K562 (cell line): ENCODE data around the gene RASGEF1C. TPM values are rescaled to one million over a fixed set of nuclear protein-coding genes. Genes with fewer than 3 reads are reported as not detected.

Experiments
- ATAC-seq: fragments of 200-7000 bp; cut with Tn5 transposase; 3 replicates; pipeline ENCODE4 v1.9.1; 2020; ENCODE audit warnings: moderate library complexity
- BruUV-seq: library from RNA; stranded (reverse); fragments of 400-500 nt; replicated peaks from 2 replicates; lab custom pipeline; 2021; lab: Mats Ljungman, UMichigan
- CTCF ChIA-PET: fragments of 300-600 bp; formaldehyde crosslinking; extraction: SDS; loops from one replicate; lab custom pipeline; 2021; ENCODE audit warnings: low intra/inter-chr PET ratio; lab: Yijun Ruan, JAX
- POLR2A ChIA-PET: fragments of 300-600, 350-650 bp; sonication (Branson Sonifier 250); formaldehyde crosslinking; extraction: SDS; loops from one replicate; lab custom pipeline; 2021; ENCODE audit warnings: antibody characterized with exemption, inconsistent platforms; lab: Yijun Ruan, JAX
- DNase-seq, 4 experiments: peaks; one replicate each; pipeline versions ENCODE4 v3.0.0 to v3.0.0-alpha.2; 2011 to 2018; ENCODE audit warnings: low spot score in 3 of 4, mixed read lengths in 3 of 4; ENCODE audit errors: extremely low read depth in 1 of 4
- FAIRE-seq: peaks from 2 replicates; lab custom pipeline; 2011; peaks lifted over from hg19 to GRCh38; lab: Jason Lieb, UNC
- H2AFZ ChIP-seq: 2 replicates; pipeline ENCODE4 v1.6.0; 2011; ENCODE audit warnings: low read depth, low read length, control low read depth, inconsistent platforms
- H3K27ac ChIP-seq: fragments of 200-600 bp; 3 replicates; pipeline ENCODE4 v1.8.0; 2011; ENCODE audit warnings: low read depth, mild to moderate bottlenecking, control low read depth, inconsistent platforms, low read length, moderate library complexity, mixed read lengths; ENCODE audit errors: extremely low read depth
- H3K27me3 ChIP-seq, 2 experiments: fragments of 300-600 bp in 1 of 2; 2 replicates in 1 of 2; 3 replicates in 1 of 2; pipeline versions ENCODE4 v1.6.0 to v1.8.0; 2011; ENCODE audit warnings: inconsistent platforms in 2 of 2, low read length in 2 of 2, mild to moderate bottlenecking in 1 of 2, mixed read lengths in 1 of 2, moderate library complexity in 1 of 2; ENCODE audit not compliant: control insufficient read depth in 2 of 2, insufficient read depth in 2 of 2
- H3K36me3 ChIP-seq: fragments of 300-600 bp; 3 replicates; pipeline ENCODE4 v1.8.0; 2011; ENCODE audit warnings: mild to moderate bottlenecking, low read length, inconsistent platforms; ENCODE audit not compliant: control insufficient read depth, insufficient read depth
- H3K4me1 ChIP-seq, 2 experiments: fragments of 200-600 bp in 1 of 2; replicated peaks in 1 of 2; 2 replicates in 1 of 2; 3 replicates in 1 of 2; pipeline versions ENCODE4 v1.5.1 to v1.8.0; 2011; ENCODE audit warnings: inconsistent platforms in 2 of 2, low read length in 2 of 2, mild to moderate bottlenecking in 1 of 2, mixed read lengths in 1 of 2, moderate library complexity in 1 of 2; ENCODE audit not compliant: control insufficient read depth in 2 of 2, insufficient read depth in 2 of 2
- H3K4me2 ChIP-seq: 2 replicates; pipeline ENCODE4 v1.6.1; 2011; ENCODE audit warnings: low read length, control low read depth, inconsistent platforms, mixed read lengths; ENCODE audit not compliant: insufficient read depth
- H3K4me3 ChIP-seq: fragments of 200-600 bp; sonication (generic), shearing (Covaris generic); 2 replicates; pipeline ENCODE4 v1.5.1; 2016; ENCODE audit warnings: control low read depth, inconsistent platforms
- H3K79me2 ChIP-seq: fragments of 200-600 bp; 3 replicates; pipeline ENCODE4 v1.8.0; 2011; ENCODE audit warnings: low read length, inconsistent platforms; ENCODE audit not compliant: control insufficient read depth, insufficient read depth
- H3K9ac ChIP-seq, 2 experiments: 2 replicates each; pipeline versions ENCODE4 v1.6.0 to v1.6.1; 2011; ENCODE audit warnings: low read depth in 2 of 2, low read length in 2 of 2, control low read depth in 1 of 2, inconsistent platforms in 1 of 2, mild to moderate bottlenecking in 1 of 2, mixed read lengths in 1 of 2; ENCODE audit not compliant: insufficient read depth in 1 of 2
- H3K9me1 ChIP-seq: one replicate; pipeline ENCODE4 v1.6.0; 2011; ENCODE audit warnings: inconsistent platforms, mild to moderate bottlenecking, low read length, moderate library complexity; ENCODE audit not compliant: control insufficient read depth, insufficient read depth
- H3K9me3 ChIP-seq: replicated peaks from 2 replicates; pipeline ENCODE4 v1.5.1; 2011; ENCODE audit warnings: low read depth, low read length, inconsistent platforms; ENCODE audit not compliant: control insufficient read depth, insufficient read depth
- H4K20me1 ChIP-seq: replicated peaks from 2 replicates; pipeline ENCODE4 v1.6.1; 2011; ENCODE audit warnings: low read length, inconsistent platforms, mixed read lengths; ENCODE audit not compliant: control insufficient read depth, insufficient read depth
- C11orf30 ChIP-seq: fragments of 450-650 bp; IDR thresholded peaks from 2 replicates; pipeline ENCODE4 v1.6.1; 2016; ENCODE audit warnings: low read depth, mild to moderate bottlenecking
- CBX2 ChIP-seq: fragments of 200-600 bp; sonication (generic); IDR thresholded peaks from one replicate; pipeline ENCODE4 v1.6.1; 2012; ENCODE audit warnings: mild to moderate bottlenecking, low read length, inconsistent platforms; ENCODE audit not compliant: insufficient read depth, poor library complexity, severe bottlenecking
- JUNB ChIP-seq: fragments of 450-650 bp; formaldehyde crosslinking; conservative IDR thresholded peaks from 2 replicates; pipeline ENCODE4 v1.4.0; 2020; ENCODE audit warnings: mild to moderate bottlenecking
- NRF1 ChIP-seq, 2 experiments: fragments of 450-650 bp; IDR thresholded peaks in 1 of 2; conservative IDR thresholded peaks in 1 of 2; 2 replicates each; pipeline ENCODE4 v1.6.1; 2014; ENCODE audit warnings: mild to moderate bottlenecking in 2 of 2
- POLR2G ChIP-seq: fragments of 200-400 bp; formaldehyde crosslinking; IDR thresholded peaks from 2 replicates; pipeline ENCODE4 v1.6.1; 2017; ENCODE audit warnings: low read depth, mild to moderate bottlenecking, antibody characterized with exemption, low read length, moderate library complexity
- RBM14 ChIP-seq: fragments of 200-400 bp; formaldehyde crosslinking; IDR thresholded peaks from 2 replicates; pipeline ENCODE4 v1.6.1; 2018; ENCODE audit warnings: low read depth, mild to moderate bottlenecking, low read length, moderate library complexity, borderline replicate concordance; ENCODE audit not compliant: insufficient read depth
- ZFX ChIP-seq: sonication (generic); formaldehyde crosslinking; IDR thresholded peaks from 2 replicates; pipeline ENCODE4 v1.8.0; 2022; ENCODE audit warnings: mild to moderate bottlenecking, missing genetic modification reagents, moderate library complexity
- ZNF239 ChIP-seq: fragments of 250-450 bp; sonication (Bioruptor Pico); IDR thresholded peaks from 2 replicates; pipeline ENCODE4 v1.4.0; 2020; ENCODE audit warnings: mild to moderate bottlenecking
- ZNF274 ChIP-seq: IDR thresholded peaks from 2 replicates; pipeline ENCODE4 v1.6.1; 2011; ENCODE audit warnings: low read depth, mild to moderate bottlenecking, low read length, moderate library complexity, borderline replicate concordance
- WGBS: fragments of 100-300 bp; shearing (Covaris generic); methylation state at CpG from one replicate; pipeline ENCODE4 v1.1.6; 2016; ENCODE audit warnings: low coverage, mixed read lengths; ENCODE audit not compliant: insufficient coverage; ENCODE audit errors: missing lambda C conversion rate; 5-methylcytosine and 5-hydroxymethylcytosine counted together
- in situ Hi-C: fragments of 300-500 bp; cut with MboI; formaldehyde crosslinking; loops from 4 replicates; pipeline ENCODE4 v1.15.0; 2018; ENCODE audit warnings: inconsistent platforms, mixed read lengths
- intact Hi-C: fragments of 100-400 bp; cut with micrococcal nuclease; formaldehyde crosslinking; loops from 2 replicates; pipeline ENCODE4 v1.14.2; 2022
- polyA plus RNA-seq, 8 experiments: library from polyadenylated mRNA; depleted of rRNA in 4 of 8; stranded (reverse) in 5 of 8; unstranded in 3 of 8; fragments of >200 nt; fragmentation: Nextera tagmentation in 2 of 8; fragmentation: Illumina TruSeq in 1 of 8; extraction: Ambion mirVana in 2 of 8; extraction: Trizol in 1 of 8; gene quantifications; 2 replicates each; pipeline versions ENCODE4 v1.2.1 to v1.2.3, GENCODE V29; 2011 to 2014; ENCODE audit warnings: inconsistent platforms in 1 of 8, missing spikeins in 1 of 8
- total RNA-seq, 7 experiments: library from RNA; depleted of rRNA in 6 of 7; stranded (reverse); fragments of >200 nt in 6 of 7; fragmentation: Illumina TruSeq in 2 of 7; extraction: Trizol in 2 of 7; gene quantifications; 2 replicates each; pipeline versions ENCODE4 v1.2.1 to v1.2.3, GENCODE V29; 2011 to 2021; ENCODE audit warnings: low replicate concordance in 1 of 7
- TF ChIP-seq, protein P1 (sequence below): fragments of 450-650 bp; IDR thresholded peaks from 2 replicates; pipeline ENCODE4 v1.6.1; 2016; ENCODE audit warnings: borderline replicate concordance
- TF ChIP-seq, protein P2 (sequence below): fragments of 250-450 bp; sonication (Bioruptor Pico); IDR thresholded peaks from 2 replicates; pipeline ENCODE4 v1.4.0; 2020; ENCODE audit warnings: mild to moderate bottlenecking, moderate library complexity

RASGEF1C gene
- total and polyA plus RNA-seq, 9 of the 15 experiments (the other 6 are each of a cell fraction or from before 2014, with no cell fraction given), result 0.04 to 1.1 (median 0.21) TPM; not detected in 4

GRCh38 chr5:180187767-180188166 is 21.2 kb downstream of the RASGEF1C start:
- in situ Hi-C loops, result no loop called here
- Histone ChIP-seq H4K20me1 (no peaks in the 10 kb centered on the region), H3K4me3 (no peak overlapping the region), H3K27me3 (peaks cover 2 to 14% of the 10 kb centered on the region in 2 experiments; a peak in 3 of 5 replicates), H3K9me1 (no peaks in the 10 kb centered on the region), H3K4me1 (no peaks in the 10 kb centered on the region), H3K36me3 (no peaks in the 10 kb centered on the region), H2AFZ (no peak overlapping the region), H3K4me2 (no peak overlapping the region), H3K9ac (no peak overlapping the region), H3K9me3 (no peaks in the 10 kb centered on the region), H3K27ac (no peak overlapping the region), H3K79me2 (no peaks in the 10 kb centered on the region)
- WGBS, result 0% methylated on average over 2 of the region's 2 CpGs
- FAIRE-seq, result no peak
- no TSS peak for BruUV-seq
- ATAC-seq, result no peak
- no peak for TF ChIP-seq ZFX (CRISPR knock-in tag)
- no peak for TF ChIP-seq JUNB (CRISPR knock-in tag)
- TF ChIP-seq CBX2, result no peak
- TF ChIP-seq RBM14, result no peak
- TF ChIP-seq NRF1 (conservative IDR thresholded peaks at IDR 0.05 in 1 of 2, IDR thresholded peaks at IDR 0.05 in 1 of 2), result no peak
- no peak for TF ChIP-seq ZNF274
- TF ChIP-seq POLR2G, result no peak
- TF ChIP-seq, protein P1, sequence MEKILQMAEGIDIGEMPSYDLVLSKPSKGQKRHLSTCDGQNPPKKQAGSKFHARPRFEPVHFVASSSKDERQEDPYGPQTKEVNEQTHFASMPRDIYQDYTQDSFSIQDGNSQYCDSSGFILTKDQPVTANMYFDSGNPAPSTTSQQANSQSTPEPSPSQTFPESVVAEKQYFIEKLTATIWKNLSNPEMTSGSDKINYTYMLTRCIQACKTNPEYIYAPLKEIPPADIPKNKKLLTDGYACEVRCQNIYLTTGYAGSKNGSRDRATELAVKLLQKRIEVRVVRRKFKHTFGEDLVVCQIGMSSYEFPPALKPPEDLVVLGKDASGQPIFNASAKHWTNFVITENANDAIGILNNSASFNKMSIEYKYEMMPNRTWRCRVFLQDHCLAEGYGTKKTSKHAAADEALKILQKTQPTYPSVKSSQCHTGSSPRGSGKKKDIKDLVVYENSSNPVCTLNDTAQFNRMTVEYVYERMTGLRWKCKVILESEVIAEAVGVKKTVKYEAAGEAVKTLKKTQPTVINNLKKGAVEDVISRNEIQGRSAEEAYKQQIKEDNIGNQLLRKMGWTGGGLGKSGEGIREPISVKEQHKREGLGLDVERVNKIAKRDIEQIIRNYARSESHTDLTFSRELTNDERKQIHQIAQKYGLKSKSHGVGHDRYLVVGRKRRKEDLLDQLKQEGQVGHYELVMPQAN, result no peak
- TF ChIP-seq ZNF239, result no peak
- TF ChIP-seq, protein P2, sequence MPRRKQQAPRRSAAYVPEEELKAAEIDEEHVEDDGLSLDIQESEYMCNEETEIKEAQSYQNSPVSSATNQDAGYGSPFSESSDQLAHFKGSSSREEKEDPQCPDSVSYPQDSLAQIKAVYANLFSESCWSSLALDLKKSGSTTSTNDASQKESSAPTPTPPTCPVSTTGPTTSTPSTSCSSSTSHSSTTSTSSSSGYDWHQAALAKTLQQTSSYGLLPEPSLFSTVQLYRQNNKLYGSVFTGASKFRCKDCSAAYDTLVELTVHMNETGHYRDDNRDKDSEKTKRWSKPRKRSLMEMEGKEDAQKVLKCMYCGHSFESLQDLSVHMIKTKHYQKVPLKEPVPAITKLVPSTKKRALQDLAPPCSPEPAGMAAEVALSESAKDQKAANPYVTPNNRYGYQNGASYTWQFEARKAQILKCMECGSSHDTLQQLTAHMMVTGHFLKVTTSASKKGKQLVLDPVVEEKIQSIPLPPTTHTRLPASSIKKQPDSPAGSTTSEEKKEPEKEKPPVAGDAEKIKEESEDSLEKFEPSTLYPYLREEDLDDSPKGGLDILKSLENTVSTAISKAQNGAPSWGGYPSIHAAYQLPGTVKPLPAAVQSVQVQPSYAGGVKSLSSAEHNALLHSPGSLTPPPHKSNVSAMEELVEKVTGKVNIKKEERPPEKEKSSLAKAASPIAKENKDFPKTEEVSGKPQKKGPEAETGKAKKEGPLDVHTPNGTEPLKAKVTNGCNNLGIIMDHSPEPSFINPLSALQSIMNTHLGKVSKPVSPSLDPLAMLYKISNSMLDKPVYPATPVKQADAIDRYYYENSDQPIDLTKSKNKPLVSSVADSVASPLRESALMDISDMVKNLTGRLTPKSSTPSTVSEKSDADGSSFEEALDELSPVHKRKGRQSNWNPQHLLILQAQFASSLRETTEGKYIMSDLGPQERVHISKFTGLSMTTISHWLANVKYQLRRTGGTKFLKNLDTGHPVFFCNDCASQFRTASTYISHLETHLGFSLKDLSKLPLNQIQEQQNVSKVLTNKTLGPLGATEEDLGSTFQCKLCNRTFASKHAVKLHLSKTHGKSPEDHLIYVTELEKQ (CRISPR knock-in tag), result no peak
- no peak for TF ChIP-seq C11orf30
- intact Hi-C loops, result no loop called here
- CTCF ChIA-PET, result no interaction called here
- no peak for DNase-seq
- POLR2A ChIA-PET, result no interaction called here
